Renal cortex interstitium (tissue), 11 donors: Measurements from ENCODE around the gene ZFP57. TPM values are rescaled to one million over a fixed set of nuclear protein-coding genes. Genes with fewer than 3 reads are reported as not detected.
A peak's percentile ranks its signal among the peaks of the same experiment; 100 is the strongest.

Experiments
- DNase-seq, 11 donors: peaks; one replicate each; pipeline ENCODE4 v3.0.0-alpha.2; 2013; ENCODE audit warnings: low read depth in 9 of 11, low spot score in 4 of 11; ENCODE audit errors: extremely low read depth in 1 of 11
- polyA plus RNA-seq, 3 donors: library from polyadenylated mRNA; unstranded; fragments of 120-200 nt; gene quantifications; one replicate each; pipeline ENCODE4 v1.2.1, GENCODE V29; 2013; ENCODE audit not compliant: insufficient read length in 3 of 3

ZFP57 gene
- polyA plus RNA-seq, 3 donors: 0.22 to 0.28 TPM; not detected in 1

DNA sequence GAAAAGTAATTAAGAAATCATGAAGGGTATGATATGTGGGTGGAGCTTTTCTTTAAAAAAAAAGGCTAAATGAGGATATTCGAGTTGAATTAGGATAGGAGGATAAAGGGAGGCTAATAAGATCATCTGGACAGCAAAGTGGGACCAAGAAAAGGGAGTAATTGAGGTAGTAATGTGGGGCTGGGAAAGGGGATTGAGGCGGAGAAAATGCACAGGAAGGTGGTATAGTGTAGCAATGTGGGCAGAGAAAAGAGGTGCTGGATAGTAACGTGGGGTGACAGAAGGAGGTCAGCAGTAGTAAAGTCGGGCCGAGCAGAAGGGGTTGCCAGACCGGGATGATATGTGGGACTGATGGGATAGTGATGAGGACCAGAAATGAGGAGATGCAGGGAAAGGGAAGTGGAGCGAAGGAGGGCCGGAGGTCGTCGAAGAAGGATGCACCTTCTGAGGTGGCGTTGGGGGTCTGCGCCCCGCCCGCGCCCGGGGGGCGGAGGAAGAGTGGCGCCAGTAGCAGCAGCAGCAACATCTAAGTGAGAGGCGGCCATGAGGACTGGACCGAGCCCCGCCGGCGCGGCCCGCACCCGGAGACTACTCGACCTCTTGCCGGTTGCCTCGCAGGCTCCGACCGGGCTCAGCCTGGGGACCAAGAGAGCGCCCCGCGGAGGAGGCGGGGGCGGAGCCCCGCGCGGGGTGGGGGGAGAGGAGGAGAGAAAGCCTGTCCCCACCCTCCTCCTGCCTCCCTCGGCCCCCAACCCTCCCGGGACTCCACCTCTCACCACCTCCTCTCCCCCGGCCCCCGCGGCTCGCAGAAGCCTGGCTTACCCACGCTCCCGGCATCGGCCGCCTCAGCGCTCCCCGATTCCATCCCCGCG lies 48.9 kb downstream of the ZFP57 start:
- DNase-seq: peak in 5 of 11 donors; percentile 37 to 46 (median 38)

DNA sequence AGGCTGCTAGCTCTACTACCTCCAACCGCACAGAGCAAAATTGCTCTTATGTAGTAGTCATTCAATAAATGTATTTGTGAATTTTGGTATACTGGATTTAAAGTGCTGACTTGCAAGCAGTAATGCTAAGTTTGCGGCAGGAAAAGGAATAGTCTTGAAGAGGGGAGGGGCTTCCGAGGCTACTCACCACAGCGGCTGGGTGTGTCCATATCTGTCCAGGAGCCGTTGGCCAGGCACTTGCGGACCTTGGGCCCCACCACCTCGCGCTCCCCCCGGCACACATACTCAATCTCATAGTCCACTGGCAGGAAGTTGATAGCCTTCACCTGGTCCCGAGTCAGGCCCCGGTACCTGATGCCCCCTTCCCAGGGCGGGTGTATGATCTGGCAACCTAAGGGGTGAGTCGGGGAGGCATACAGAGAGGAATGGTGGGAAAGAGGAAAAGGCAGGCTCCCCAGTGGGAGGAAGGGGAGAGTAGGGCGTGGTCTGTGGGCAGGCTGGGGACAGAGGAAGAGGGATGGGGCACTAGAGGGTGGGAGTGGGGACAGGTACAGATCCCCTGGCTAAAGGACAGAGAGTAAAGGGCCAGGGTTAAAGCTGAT lies 49.6 kb downstream of the ZFP57 start:
- DNase-seq: no peak

DNA sequence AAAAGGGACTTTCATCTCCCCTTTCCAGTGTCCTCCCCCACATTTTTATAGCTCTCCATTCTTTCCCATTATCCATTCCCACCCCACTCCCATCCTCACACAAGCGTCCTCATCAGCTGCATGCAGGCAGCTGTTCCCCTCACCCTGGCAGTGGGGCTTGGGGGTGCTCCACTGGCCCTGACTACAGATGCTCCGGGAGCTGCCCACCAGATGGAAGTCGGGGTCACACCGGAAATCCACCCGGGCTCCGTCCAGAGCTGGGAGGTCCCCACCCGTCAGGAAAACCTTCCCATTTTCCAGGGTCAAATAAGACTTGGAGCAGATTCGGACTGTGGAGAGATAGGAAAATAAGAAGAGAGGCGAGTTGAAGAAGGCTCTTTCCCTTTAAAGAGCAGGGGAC lies 50.6 kb downstream of the ZFP57 start:
- DNase-seq: no peak

DNA sequence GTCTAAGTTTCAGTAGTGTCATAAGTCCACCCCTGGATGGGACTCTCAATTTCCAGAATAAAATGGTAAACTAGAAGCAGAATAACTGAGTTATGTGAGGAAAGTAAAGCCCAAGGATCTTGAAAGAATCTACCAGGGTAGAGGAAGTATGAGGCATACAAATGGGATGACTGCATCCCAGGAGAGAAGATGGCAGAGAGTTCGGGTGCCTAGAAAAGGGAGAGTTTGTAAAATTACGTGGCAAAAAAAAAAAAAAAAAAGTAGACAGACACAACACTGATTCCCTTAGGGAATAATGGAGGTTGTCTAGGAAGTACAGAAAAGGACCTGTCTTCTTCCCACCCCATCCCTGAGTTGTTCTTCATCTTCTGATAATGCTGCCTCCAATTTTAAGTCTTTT lies 51.4 kb downstream of the ZFP57 start:
- DNase-seq: no peak

DNA sequence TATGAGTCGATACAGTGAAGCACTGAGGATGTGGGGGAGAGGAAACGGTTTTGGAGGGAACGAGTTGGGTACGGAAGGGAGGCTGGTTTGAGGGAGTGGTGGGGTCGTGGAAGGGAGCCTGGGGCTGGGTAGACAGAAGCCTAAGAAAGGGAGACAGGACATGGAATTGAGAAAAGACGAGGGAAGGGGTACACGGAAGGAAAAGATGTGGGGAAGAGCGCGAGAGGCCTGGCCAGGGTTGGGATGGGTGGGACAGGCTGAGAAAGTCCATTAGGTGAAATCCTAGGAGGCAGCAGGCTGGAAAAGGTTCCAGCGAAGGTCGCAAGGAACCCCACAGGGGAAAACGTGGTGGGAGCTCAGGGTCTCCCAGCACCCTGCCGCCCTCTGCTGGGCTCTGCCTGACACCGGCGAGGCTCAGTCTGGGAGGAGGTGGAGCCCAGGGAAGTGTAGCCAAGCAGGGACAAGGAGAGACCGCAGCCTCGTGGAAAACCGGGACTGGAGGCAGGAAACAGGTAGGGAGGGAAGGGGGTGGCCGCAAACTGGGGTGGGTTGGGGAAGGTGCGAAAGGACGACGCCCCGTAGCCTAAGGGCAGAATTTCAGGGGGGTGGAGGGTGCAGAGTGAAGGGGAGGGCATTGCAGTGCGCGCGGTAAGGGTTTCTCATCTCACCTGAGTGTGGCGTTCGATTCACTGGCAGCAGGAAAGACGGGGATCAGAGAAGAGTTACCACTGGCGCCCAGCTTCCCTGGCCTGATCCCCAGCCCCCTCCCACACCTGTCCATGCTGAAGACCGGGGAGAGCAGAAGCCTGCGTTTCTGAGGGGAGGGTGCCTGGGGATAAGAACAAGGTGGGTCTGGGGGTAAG lies 52.3 kb downstream of the ZFP57 start:
- DNase-seq: peak in 10 of 11 donors; percentile 67 to 84 (median 75)

DNA sequence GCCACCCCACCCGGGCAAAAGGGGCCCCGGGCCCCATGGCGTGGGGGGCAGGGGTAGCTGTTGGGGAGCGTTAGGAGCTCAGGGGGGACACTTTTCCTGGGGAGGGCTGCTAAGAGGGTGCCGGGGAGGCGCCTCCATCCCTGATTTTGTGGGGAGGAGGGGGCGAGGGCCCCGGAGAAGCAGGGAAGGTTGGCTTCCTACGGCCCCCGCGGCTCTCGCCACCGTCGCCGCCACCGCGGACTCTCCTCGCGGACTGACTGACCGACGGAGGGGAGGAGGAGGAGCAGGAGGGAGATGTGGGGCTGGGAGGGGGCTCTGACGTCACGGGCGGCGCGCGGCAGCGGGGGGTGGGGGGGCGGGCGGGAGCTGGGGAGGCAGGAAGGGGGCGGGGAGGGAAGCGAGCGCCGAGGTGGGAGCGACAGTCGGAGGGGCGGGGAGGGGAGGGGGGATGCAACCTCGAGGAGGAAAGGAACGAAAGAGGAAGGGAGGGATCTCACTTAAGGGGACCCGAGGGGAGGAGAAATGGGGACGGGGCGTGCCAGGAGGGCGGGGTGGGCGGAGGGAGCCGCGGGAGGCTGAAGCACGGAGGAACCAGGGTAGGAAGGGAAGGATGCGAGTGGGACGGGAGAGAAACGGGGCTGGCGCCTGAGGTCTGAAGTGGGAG lies 53.1 kb downstream of the ZFP57 start:
- peak in 8 of 11 donors; percentile 55 to 76 (median 68) for DNase-seq

DNA sequence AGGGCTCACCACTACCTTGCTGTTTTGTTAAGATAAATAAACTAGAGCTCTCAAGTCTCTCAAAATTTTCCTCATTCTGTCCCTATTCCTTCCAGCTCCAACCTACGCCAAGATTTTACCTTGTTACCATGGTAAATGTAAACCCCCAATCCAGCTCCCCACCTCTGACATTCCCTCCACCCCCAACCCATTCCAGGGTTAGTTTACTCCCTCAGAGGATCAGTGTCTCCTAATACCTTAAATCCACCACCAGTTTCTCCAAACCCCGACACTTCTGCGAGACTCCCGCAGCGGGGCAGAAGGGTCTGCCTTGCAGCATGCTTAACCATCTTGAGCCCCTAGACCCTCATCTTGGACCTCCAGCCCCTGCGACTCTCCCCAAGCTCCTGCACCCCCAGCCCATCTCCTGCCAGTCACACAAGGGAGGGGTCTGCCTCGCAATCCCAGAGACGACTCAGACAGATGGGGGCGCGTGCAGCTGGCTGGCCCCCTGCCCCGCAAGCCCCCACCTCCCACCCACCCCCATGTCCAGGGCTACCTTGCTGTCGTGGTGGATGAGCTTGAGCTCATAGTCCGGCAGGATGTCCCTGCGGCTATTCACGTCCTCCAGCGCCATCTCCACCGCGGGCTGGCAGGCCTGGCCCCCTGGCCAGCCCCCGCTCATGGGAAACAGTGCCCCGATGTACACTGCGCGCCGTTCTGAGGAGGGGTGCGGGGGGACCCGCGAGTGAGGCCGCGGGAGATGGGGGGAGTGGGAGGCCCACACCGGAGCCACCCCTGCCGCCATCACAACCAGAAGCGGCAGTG lies 53.8 kb downstream of the ZFP57 start:
- DNase-seq: no peak

DNA sequence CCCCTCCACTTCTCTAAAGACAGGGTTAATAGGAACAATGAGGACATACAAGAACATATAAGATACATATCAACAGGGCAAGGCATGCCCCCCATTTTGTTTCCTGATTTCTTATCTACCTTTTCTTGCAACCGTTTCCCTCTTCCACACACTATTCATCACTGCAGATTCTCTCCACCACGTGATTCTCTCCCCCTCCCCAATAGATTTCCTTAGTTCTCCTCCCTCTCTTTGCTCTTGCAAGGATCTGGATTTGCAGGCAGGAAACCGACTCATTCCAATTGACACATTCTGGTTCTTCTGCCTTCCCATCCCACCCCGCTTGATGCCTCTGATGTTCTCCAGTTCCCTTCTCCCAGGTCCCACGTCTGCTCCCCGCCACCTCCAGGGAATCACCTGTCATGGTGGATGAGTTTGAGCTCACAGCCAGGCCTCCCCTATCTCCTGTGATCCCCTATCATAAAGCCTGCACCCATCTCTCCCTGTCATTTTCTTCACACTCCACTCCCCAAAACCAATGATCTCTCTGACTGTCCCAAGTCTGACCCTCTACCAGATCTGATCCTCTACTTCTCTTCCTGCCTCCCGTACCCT lies 55.5 kb downstream of the ZFP57 start:
- no peak for DNase-seq

DNA sequence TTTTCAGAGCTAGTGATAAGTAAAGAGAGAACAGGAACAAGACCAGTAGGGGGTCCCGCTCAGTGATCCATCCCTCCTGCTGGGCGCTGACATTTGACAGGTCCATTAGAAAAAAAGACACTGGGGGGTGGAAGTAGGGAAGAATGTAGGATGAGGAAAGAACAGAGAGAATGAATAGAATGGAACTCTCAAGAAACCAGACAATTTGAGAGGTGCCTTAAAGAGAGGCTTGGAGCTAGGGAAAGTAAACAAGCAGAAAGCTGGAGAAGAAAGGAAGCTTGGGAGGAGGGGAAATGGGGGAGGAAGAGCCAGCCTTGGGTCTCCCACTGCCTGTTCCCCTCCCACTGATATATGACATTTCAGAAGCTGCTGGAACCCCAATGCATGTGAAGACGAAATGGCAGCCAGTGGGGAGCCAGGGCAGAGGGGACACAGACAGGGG lies 56.4 kb downstream of the ZFP57 start:
- DNase-seq: no peak

Other genes with a start within 250 kb of the ZFP57 start
- gene OR10C1, start 241.8 kb downstream of the ZFP57 start, polyA plus RNA-seq: not detected
- not detected for gene OR11A1, start 224.1 kb downstream of the ZFP57 start, polyA plus RNA-seq
- not detected for gene OR2H1, start 224.0 kb downstream of the ZFP57 start, polyA plus RNA-seq
- not detected for gene MAS1L, start 193.2 kb downstream of the ZFP57 start, polyA plus RNA-seq
- 1 to 10 TPM in 1 of 3 donors, under 1 TPM in 2; 0.52 to 1.3 (median 0.90) TPM for gene UBD, start 121.4 kb downstream of the ZFP57 start, polyA plus RNA-seq
- gene OR2H2, start 96.0 kb downstream of the ZFP57 start, polyA plus RNA-seq: under 1 TPM; 0.11 to 0.13 (median 0.11) TPM
- 100 to 1,000 TPM in 1 of 3 donors, 10 to 100 TPM in 2; 66.8 to 109 (median 70.0) TPM for gene GABBR1, start 48.0 kb downstream of the ZFP57 start, polyA plus RNA-seq
- under 1 TPM in 1 of 3 donors, not detected in 2; 0.20 TPM for gene MOG, start 24.1 kb downstream of the ZFP57 start, polyA plus RNA-seq
- 10 to 100 TPM in 1 of 3 donors, 1 to 10 TPM in 2; 3.1 to 11.4 (median 4.9) TPM for gene HLA-F, start 42.3 kb upstream of the ZFP57 start, polyA plus RNA-seq
- gene HLA-G, start 146.7 kb upstream of the ZFP57 start, polyA plus RNA-seq: 1 to 10 TPM; 4.5 to 7.4 (median 5.4) TPM